H9 (cell line): ENCODE results near the gene TSHZ1. TPM values are rescaled to one million over a fixed set of nuclear protein-coding genes. Genes with fewer than 3 reads are reported as not detected.

ENCODE experiments used
- DNase-seq: peaks from one replicate; pipeline ENCODE4 v3.0.0-alpha.2; 2017
- H2AFZ ChIP-seq: one replicate; pipeline ENCODE4 v1.6.1; 2013; ENCODE audit warnings: mild to moderate bottlenecking, low read length, control low read depth, moderate library complexity
- H2AK5ac ChIP-seq: 2 replicates; pipeline ENCODE4 v1.6.1; 2013; ENCODE audit warnings: low read length, control low read depth, mixed read lengths; ENCODE audit not compliant: insufficient read length
- H2BK120ac ChIP-seq: one replicate; pipeline ENCODE4 v1.6.1; 2013; ENCODE audit warnings: low read depth, mild to moderate bottlenecking, low read length, control low read depth, inconsistent platforms; ENCODE audit not compliant: poor library complexity, severe bottlenecking
- H2BK12ac ChIP-seq: 2 replicates; pipeline ENCODE4 v1.6.1; 2013; ENCODE audit warnings: low read length, control low read depth, mixed read lengths, low read depth; ENCODE audit not compliant: insufficient read length
- H2BK15ac ChIP-seq: 2 replicates; pipeline ENCODE4 v1.6.1; 2013; ENCODE audit warnings: low read depth, low read length, control low read depth
- H2BK20ac ChIP-seq: one replicate; pipeline ENCODE4 v1.6.1; 2013; ENCODE audit warnings: low read depth, mild to moderate bottlenecking, low read length, control low read depth, inconsistent platforms; ENCODE audit not compliant: poor library complexity, severe bottlenecking
- H2BK5ac ChIP-seq: 2 replicates; pipeline ENCODE4 v1.6.1; 2013; ENCODE audit warnings: low read length, control low read depth, mixed read lengths; ENCODE audit not compliant: insufficient read length
- H3K14ac ChIP-seq: 2 replicates; pipeline ENCODE4 v1.6.1; 2013; ENCODE audit warnings: low read length, control low read depth; ENCODE audit not compliant: insufficient read depth
- H3K18ac ChIP-seq: 2 replicates; pipeline ENCODE4 v1.6.1; 2013; ENCODE audit warnings: low read depth, mild to moderate bottlenecking, mixed read lengths, low read length, control low read depth; ENCODE audit not compliant: insufficient read length
- H3K23ac ChIP-seq: 2 replicates; pipeline ENCODE4 v1.6.1; 2013; ENCODE audit warnings: low read length, control low read depth, mixed read lengths, low read depth; ENCODE audit not compliant: insufficient read length
- H3K23me2 ChIP-seq: 2 replicates; pipeline ENCODE4 v1.6.1; 2013; ENCODE audit warnings: low read depth, mild to moderate bottlenecking, mixed read lengths, low read length, control low read depth; ENCODE audit not compliant: insufficient read length, poor library complexity, severe bottlenecking
- H3K27ac ChIP-seq: 2 replicates; pipeline ENCODE4 v1.5.1; 2013; ENCODE audit warnings: low read length, control low read depth, mixed read lengths, low read depth; ENCODE audit not compliant: insufficient read length
- H3K27me3 ChIP-seq: 2 replicates; pipeline ENCODE4 v1.6.1; 2013; ENCODE audit warnings: low read length, control low read depth, inconsistent platforms; ENCODE audit not compliant: insufficient read depth
- H3K4ac ChIP-seq: 2 replicates; pipeline ENCODE4 v1.6.1; 2013; ENCODE audit warnings: low read depth, mild to moderate bottlenecking, control low read depth, inconsistent platforms, low read length, moderate library complexity
- H3K4me1 ChIP-seq: 2 replicates; pipeline ENCODE4 v1.6.1; 2013; ENCODE audit warnings: low read length, control low read depth, inconsistent platforms; ENCODE audit not compliant: insufficient read depth
- H3K4me2 ChIP-seq: 2 replicates; pipeline ENCODE4 v1.6.1; 2013; ENCODE audit warnings: low read length, control low read depth, mixed read lengths; ENCODE audit not compliant: insufficient read length, insufficient read depth
- H3K56ac ChIP-seq: 2 replicates; pipeline ENCODE4 v1.6.1; 2013; ENCODE audit warnings: low read depth, mild to moderate bottlenecking, mixed read lengths, low read length, control low read depth; ENCODE audit not compliant: insufficient read length
- H3K79me1 ChIP-seq: 2 replicates; pipeline ENCODE4 v1.6.1; 2013; ENCODE audit warnings: low read depth, mild to moderate bottlenecking, moderate library complexity, low read length, control low read depth, inconsistent platforms; ENCODE audit not compliant: insufficient read depth, poor library complexity, severe bottlenecking
- H3K79me2 ChIP-seq: 2 replicates; pipeline ENCODE4 v1.6.1; 2013; ENCODE audit warnings: low read length, control low read depth, inconsistent platforms; ENCODE audit not compliant: insufficient read depth
- H3K9ac ChIP-seq: 2 replicates; pipeline ENCODE4 v1.6.1; 2013; ENCODE audit warnings: low read length, control low read depth, mixed read lengths; ENCODE audit not compliant: insufficient read length; ENCODE audit errors: extremely low read depth
- H3K9me3 ChIP-seq: one replicate; pipeline ENCODE4 v1.6.1; 2013; ENCODE audit warnings: low read depth, low read length, inconsistent platforms; ENCODE audit not compliant: control insufficient read depth
- H3T11ph ChIP-seq: one replicate; pipeline ENCODE4 v1.6.1; 2013; ENCODE audit warnings: mild to moderate bottlenecking, low read length, control low read depth, inconsistent platforms
- H4K20me1 ChIP-seq: one replicate; pipeline ENCODE4 v1.6.1; 2013; ENCODE audit not compliant: control insufficient read depth, insufficient read length, insufficient read depth
- H4K5ac ChIP-seq: 2 replicates; pipeline ENCODE4 v1.6.1; 2013; ENCODE audit warnings: low read depth, mild to moderate bottlenecking, mixed read lengths, low read length, control low read depth; ENCODE audit not compliant: insufficient read length
- H4K8ac ChIP-seq: replicated peaks from 2 replicates; pipeline ENCODE4 v1.6.1; 2013; ENCODE audit warnings: low read length, control low read depth, mixed read lengths, low read depth; ENCODE audit not compliant: insufficient read length
- H4K91ac ChIP-seq: 2 replicates; pipeline ENCODE4 v1.6.1; 2013; ENCODE audit warnings: low read depth, mild to moderate bottlenecking, moderate library complexity, mixed read lengths, low read length, control low read depth; ENCODE audit not compliant: insufficient read length
- H3K27ac Mint-ChIP-seq, 3 experiments: 2 replicates in 2 of 3; 3 replicates in 1 of 3; pipeline ENCODE4 v1.8.0; 2020 to 2021; ENCODE audit warnings: mixed read lengths in 3 of 3, mild to moderate bottlenecking in 1 of 3, moderate library complexity in 1 of 3
- H3K27me3 Mint-ChIP-seq: 2 replicates; pipeline ENCODE4 v1.8.0; 2021; ENCODE audit warnings: low read depth, mild to moderate bottlenecking, moderate library complexity, mixed read lengths
- H3K36me3 Mint-ChIP-seq, 3 experiments: 2 replicates in 2 of 3; 3 replicates in 1 of 3; pipeline ENCODE4 v1.8.0; 2020 to 2021; ENCODE audit warnings: low read depth in 3 of 3, mixed read lengths in 3 of 3; ENCODE audit not compliant: insufficient read depth in 1 of 3
- H3K4me1 Mint-ChIP-seq, 2 experiments: 2 replicates each; pipeline ENCODE4 v1.8.0; 2020; ENCODE audit warnings: mixed read lengths in 2 of 2
- H3K4me3 Mint-ChIP-seq, 2 experiments: 2 replicates in 1 of 2; 3 replicates in 1 of 2; pipeline ENCODE4 v1.8.0; 2020 to 2021; ENCODE audit warnings: mild to moderate bottlenecking in 2 of 2, mixed read lengths in 2 of 2, moderate library complexity in 1 of 2
- H3K9me3 Mint-ChIP-seq, 2 experiments: 2 replicates in 1 of 2; 3 replicates in 1 of 2; pipeline ENCODE4 v1.8.0; 2020; ENCODE audit warnings: mild to moderate bottlenecking in 2 of 2, mixed read lengths in 2 of 2, moderate library complexity in 1 of 2
- WGBS: extraction: QIAGEN DNeasy Blood & Tissue Kit; methylation state at CpG from one replicate; pipeline ENCODE4 v1.1.7; 2013; ENCODE audit warnings: missing lambda C conversion rate, low lambda C conversion rate, mixed read lengths; ENCODE audit not compliant: insufficient read length; ENCODE audit errors: extremely low coverage; 5-methylcytosine and 5-hydroxymethylcytosine counted together
- total RNA-seq: library from RNA; stranded (reverse); gene quantifications from 2 replicates; pipeline ENCODE4 v1.2.1, GENCODE V29; 2021
- TF ChIP-seq, protein P1 (sequence below): fragments of 200-600 bp; sonication (generic); conservative IDR thresholded peaks from 3 replicates; pipeline ENCODE4 v1.8.0; 2021; ENCODE audit warnings: antibody characterized with exemption, mild to moderate bottlenecking

Gene TSHZ1
- total RNA-seq, 1 experiment from 2014 or later, result 0.15 TPM

GRCh38 chr18:75213611-75214331, 3.2 kb downstream of the TSHZ1 start:
- peaks cover 0 to 2% (median 0%) of the 10 kb centered on the region in 3 experiments; a peak in 2 of 7 replicates for H3K36me3 Mint-ChIP-seq
- Histone ChIP-seq H3K4ac (no peak overlapping the region), H2BK15ac (no peak overlapping the region), H2BK20ac (no peak overlapping the region), H4K20me1 (no peaks in the 10 kb centered on the region), H3K14ac (no peak overlapping the region), H4K5ac (no peak overlapping the region), H3K27me3 (peaks cover 23% of the 10 kb centered on the region; the same call in 1 of the 2 replicates), H3K18ac (no peak overlapping the region), H3T11ph (no peak overlapping the region), H2BK120ac (no peak overlapping the region), H4K91ac (no peak overlapping the region), H3K4me1 (no peaks in the 10 kb centered on the region; the same call in 1 of the 2 replicates), H3K23me2 (peaks cover 11% of the 10 kb centered on the region), H4K8ac (no peak overlapping the region), H2AK5ac (no peak overlapping the region), H2AFZ (no peak overlapping the region), H2BK5ac (no peak overlapping the region), H3K23ac (no peak overlapping the region), H3K9me3 (no peaks in the 10 kb centered on the region), H2BK12ac (no peak overlapping the region), H3K27ac (no peak overlapping the region), H3K9ac (no peak overlapping the region), H3K79me1 (no peaks in the 10 kb centered on the region), H3K56ac (no peak overlapping the region), H3K4me2 (no peak overlapping the region), H3K79me2 (no peaks in the 10 kb centered on the region)
- H3K4me3 Mint-ChIP-seq, result no peak overlapping the region
- TF ChIP-seq, protein P1, sequence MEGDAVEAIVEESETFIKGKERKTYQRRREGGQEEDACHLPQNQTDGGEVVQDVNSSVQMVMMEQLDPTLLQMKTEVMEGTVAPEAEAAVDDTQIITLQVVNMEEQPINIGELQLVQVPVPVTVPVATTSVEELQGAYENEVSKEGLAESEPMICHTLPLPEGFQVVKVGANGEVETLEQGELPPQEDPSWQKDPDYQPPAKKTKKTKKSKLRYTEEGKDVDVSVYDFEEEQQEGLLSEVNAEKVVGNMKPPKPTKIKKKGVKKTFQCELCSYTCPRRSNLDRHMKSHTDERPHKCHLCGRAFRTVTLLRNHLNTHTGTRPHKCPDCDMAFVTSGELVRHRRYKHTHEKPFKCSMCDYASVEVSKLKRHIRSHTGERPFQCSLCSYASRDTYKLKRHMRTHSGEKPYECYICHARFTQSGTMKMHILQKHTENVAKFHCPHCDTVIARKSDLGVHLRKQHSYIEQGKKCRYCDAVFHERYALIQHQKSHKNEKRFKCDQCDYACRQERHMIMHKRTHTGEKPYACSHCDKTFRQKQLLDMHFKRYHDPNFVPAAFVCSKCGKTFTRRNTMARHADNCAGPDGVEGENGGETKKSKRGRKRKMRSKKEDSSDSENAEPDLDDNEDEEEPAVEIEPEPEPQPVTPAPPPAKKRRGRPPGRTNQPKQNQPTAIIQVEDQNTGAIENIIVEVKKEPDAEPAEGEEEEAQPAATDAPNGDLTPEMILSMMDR, result no peak
- no peak for DNase-seq
- H3K9me3 Mint-ChIP-seq, result peaks cover 0 to 7% of the 10 kb centered on the region in 2 experiments; a peak in 1 of 5 replicates
- peaks cover 54% of the 10 kb centered on the region for H3K27me3 Mint-ChIP-seq
- H3K27ac Mint-ChIP-seq, result no peak overlapping the region
- H3K4me1 Mint-ChIP-seq, result peaks cover 21 to 29% of the 10 kb centered on the region in 2 experiments
- WGBS, result no CpG with 5 or more reads among the region's 5 CpGs
